GM12874 (cell line): ENCODE results near the gene PTPRM.

ENCODE experiments used
- CTCF ChIP-seq: IDR thresholded peaks from 2 replicates; pipeline ENCODE4 v1.5.1; 2011; ENCODE audit warnings: low read depth, mild to moderate bottlenecking, control low read depth, low read length, moderate library complexity; ENCODE audit not compliant: insufficient read depth

The PTPRM gene

GRCh38 chr18:7567474-7568425, 634 bp downstream of the PTPRM start:
- TF ChIP-seq CTCF: no peak

DNA sequence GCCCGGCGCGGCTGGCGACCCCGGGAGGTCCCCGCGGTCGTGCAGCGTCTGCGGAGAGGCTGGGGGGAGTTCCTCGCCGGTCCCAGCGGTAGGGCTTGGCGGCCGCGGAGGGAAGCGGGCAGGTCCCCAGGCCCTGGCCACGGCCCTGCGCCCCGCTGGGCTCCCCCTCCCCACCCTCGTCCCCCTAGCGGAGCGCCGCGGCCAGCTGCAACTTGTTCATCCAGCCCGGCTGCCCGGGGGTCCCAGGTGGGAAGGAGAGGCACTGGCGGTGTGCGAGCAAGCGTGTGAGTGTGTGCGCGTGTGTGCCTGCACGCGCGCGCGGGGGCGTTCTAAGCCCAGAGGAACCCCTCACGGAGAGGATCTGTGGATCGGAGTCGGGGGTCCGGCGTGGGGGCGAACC, 1.3 kb downstream of the PTPRM start:
- TF ChIP-seq CTCF: no peak

GRCh38 chr18:7571626-7572025, 4.5 kb downstream of the PTPRM start:
- no peak for TF ChIP-seq CTCF

- no peak for TF ChIP-seq CTCF
Measured at GRCh38 chr18:7572822-7573221, 5.7 kb downstream of the PTPRM start.

DNA sequence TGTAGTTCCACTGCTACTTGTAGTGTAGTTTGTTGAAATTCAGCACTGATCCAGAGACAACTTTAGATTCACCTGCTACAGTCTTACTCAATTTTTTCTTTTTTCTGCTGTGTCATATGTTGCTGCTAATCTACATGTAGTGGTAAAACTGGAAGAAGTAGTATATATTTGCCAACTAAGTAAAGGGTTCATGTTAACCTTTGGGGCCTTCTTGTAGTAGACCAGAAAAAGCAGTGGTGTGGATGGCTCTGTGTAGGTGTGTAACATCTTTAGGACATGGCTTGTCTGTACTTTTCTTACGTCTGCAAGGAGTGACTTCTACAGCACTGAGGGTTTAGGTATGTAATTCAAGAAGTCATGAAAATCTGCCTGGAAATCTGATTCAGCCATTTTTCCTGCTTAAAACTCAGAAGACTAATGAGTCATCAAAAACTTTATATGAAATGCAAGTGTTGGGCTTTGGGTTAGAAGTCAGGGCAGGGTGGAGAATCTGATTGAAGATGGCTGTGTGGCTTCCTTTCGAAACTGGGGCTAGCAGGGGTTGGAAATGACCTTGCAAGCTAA, 8.4 kb downstream of the PTPRM start:
- no peak for TF ChIP-seq CTCF

- no peak for TF ChIP-seq CTCF
Measured at GRCh38 chr18:7576077-7576476, 9.0 kb downstream of the PTPRM start.

- TF ChIP-seq CTCF: no peak
Measured at GRCh38 chr18:7576685-7577084, 9.6 kb downstream of the PTPRM start.
